ENCODE results near the gene XCL1. TPM values are rescaled to one million over a fixed set of nuclear protein-coding genes. Genes with fewer than 3 reads are reported as not detected.
"Not testable (repeated sequence)": the region's sequence is repeated elsewhere in the genome, so short reads cannot be mapped to it uniquely, and the experiment has no call there.

XCL1 gene
- total RNA-seq, result under 1 TPM in 2 of 4 donors, not detected in 2; 0.55 to 0.58 TPM

- H3K27me3 ChIP-seq, H3K27ac ChIP-seq, DNase-seq, H3K9me3 ChIP-seq, H3K4me1 ChIP-seq, H3K4me3 ChIP-seq, H3K36me3 ChIP-seq: not testable (repeated sequence)
- intact Hi-C loops (cut with DNase I; ENCODE audit: low total_unique reads), result loop anchor here (10.0 kb wide), 1 partner anchor 131 kb away; no protein-coding TSS in a partner anchor
These were observed at the start of gene XCL1 for GRCh38 chr1:168576245-168576688. Gene XCL1, plus strand, starts transcription at chr1:168576605. Its CDS starts 33 bp downstream, at chr1:168576638.

- H3K27ac ChIP-seq, result no peak overlapping the region
- no peaks in the 10 kb centered on the region for H3K36me3 ChIP-seq
- intact Hi-C loops (cut with DNase I; ENCODE audit: low total_unique reads), result no loop called here
- H3K4me3 ChIP-seq, result no peak overlapping the region
- H3K4me1 ChIP-seq, result no peaks in the 10 kb centered on the region
- H3K27me3 ChIP-seq, result no peaks in the 10 kb centered on the region
- DNase-seq, result no peak
- TF ChIP-seq POLR2A (IDR thresholded peaks at IDR 0.05), result no peak
- TF ChIP-seq, protein P1, sequence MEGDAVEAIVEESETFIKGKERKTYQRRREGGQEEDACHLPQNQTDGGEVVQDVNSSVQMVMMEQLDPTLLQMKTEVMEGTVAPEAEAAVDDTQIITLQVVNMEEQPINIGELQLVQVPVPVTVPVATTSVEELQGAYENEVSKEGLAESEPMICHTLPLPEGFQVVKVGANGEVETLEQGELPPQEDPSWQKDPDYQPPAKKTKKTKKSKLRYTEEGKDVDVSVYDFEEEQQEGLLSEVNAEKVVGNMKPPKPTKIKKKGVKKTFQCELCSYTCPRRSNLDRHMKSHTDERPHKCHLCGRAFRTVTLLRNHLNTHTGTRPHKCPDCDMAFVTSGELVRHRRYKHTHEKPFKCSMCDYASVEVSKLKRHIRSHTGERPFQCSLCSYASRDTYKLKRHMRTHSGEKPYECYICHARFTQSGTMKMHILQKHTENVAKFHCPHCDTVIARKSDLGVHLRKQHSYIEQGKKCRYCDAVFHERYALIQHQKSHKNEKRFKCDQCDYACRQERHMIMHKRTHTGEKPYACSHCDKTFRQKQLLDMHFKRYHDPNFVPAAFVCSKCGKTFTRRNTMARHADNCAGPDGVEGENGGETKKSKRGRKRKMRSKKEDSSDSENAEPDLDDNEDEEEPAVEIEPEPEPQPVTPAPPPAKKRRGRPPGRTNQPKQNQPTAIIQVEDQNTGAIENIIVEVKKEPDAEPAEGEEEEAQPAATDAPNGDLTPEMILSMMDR (IDR thresholded peaks at IDR 0.05), result no peak
- H3K9me3 ChIP-seq, result no peaks in the 10 kb centered on the region
These were observed 46.9 kb upstream of the XCL1 start for GRCh38 chr1:168529518-168529917.

GRCh38 chr1:168531615-168532345 is 44.6 kb upstream of the XCL1 start:
- Histone ChIP-seq H3K4me1 (no peaks in the 10 kb centered on the region), H3K9me3 (no peaks in the 10 kb centered on the region), H3K4me3 (no peak overlapping the region), H3K36me3 (no peaks in the 10 kb centered on the region), H3K27me3 (no peaks in the 10 kb centered on the region), H3K27ac (no peak overlapping the region)
- TF ChIP-seq, protein P1 (IDR thresholded peaks at IDR 0.05), result no peak
- no peak for TF ChIP-seq POLR2A (IDR thresholded peaks at IDR 0.05)
- no peak for DNase-seq
- intact Hi-C loops (cut with DNase I; ENCODE audit: low total_unique reads), result no loop called here

- intact Hi-C loops (cut with DNase I; ENCODE audit: low total_unique reads), result no loop called here
- Histone ChIP-seq H3K4me3 (no peak overlapping the region), H3K27me3 (no peaks in the 10 kb centered on the region), H3K9me3 (no peaks in the 10 kb centered on the region), H3K4me1 (no peaks in the 10 kb centered on the region), H3K27ac (no peak overlapping the region), H3K36me3 (no peaks in the 10 kb centered on the region)
- DNase-seq, result no peak
- no peak for TF ChIP-seq POLR2A (IDR thresholded peaks at IDR 0.05)
- TF ChIP-seq, protein P1 (IDR thresholded peaks at IDR 0.05), result no peak
These were observed 40.9 kb upstream of the XCL1 start for GRCh38 chr1:168535536-168535935.

DNA sequence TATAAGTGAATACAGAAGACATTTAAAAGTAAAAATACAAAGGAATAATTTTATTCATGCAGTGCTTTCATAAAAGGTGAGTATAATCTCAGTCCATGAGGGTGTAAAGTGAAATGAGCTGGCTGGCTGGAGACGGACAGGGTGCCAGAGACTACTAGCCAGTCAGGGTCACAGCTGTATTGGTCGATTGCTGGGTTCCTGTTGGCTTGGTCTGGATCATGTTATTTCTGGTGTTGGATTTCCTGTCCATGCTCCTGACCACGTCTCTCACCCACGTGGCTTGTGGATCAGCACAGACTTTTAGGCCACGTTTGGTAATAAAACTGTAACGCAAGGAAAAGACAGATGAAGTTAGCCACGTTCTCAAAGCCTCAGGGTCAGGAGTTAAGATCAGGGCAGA is 35.6 kb upstream of the XCL1 start:
- H3K36me3 ChIP-seq; H3K4me1 ChIP-seq; H3K27ac ChIP-seq; H3K4me3 ChIP-seq; H3K27me3 ChIP-seq; H3K9me3 ChIP-seq; intact Hi-C loops (cut with DNase I; ENCODE audit: low total_unique reads); DNase-seq: not testable (repeated sequence)

GRCh38 chr1:168542978-168543377 is 33.4 kb upstream of the XCL1 start:
- H3K27ac ChIP-seq; intact Hi-C loops (cut with DNase I; ENCODE audit: low total_unique reads); H3K27me3 ChIP-seq; H3K4me3 ChIP-seq; DNase-seq; H3K9me3 ChIP-seq; H3K36me3 ChIP-seq; H3K4me1 ChIP-seq: not testable (repeated sequence)

DNA sequence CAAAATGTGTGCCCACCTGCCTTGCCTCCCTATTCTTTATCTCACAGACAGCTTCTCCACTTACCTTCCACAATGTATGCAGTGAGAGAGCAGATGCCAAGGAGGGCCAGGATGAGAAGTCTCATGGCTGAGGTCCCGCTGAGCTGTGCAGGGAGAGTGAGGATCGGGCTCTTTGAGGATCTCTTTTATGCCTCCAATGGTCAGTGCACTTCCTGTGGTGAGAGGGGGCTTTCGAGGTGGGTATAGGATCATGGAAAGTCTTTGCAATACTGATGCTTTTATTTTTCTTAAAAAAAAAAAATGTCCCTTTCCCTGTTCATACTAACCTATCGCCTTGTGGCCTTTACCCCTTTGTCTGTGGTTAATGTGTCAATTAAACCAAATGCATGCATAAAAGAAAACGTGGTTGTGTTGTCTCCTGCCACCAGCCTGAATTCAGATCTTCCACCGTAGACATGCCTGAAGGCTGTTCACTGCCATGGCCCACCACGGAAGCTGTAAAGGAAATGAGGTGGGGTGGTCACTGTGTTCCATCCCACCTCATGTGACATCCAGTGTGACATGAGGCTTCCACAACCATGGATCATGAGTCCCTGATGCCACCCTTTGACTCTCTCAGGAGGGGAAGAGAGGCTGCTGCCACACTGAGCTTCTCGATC is 32.4 kb upstream of the XCL1 start, which contains the start of gene XCL2:
TSS of gene XCL2 (minus strand) at position 158 of the 659 bp plus-strand sequence. CDS start at position 125, 33 bp downstream.
- H3K4me3 ChIP-seq; H3K36me3 ChIP-seq; H3K9me3 ChIP-seq; H3K4me1 ChIP-seq; intact Hi-C loops (cut with DNase I; ENCODE audit: low total_unique reads); H3K27me3 ChIP-seq; DNase-seq; H3K27ac ChIP-seq: not testable (repeated sequence)
